Spleen (tissue), 13 donors: Measurements from ENCODE around the gene SERINC4. TPM values are rescaled to one million over a fixed set of nuclear protein-coding genes. Genes with fewer than 3 reads are reported as not detected.
"Not testable (repeated sequence)": the region's sequence is repeated elsewhere in the genome, so short reads cannot be mapped to it uniquely, and the experiment has no call there.

Experiments
- DNase-seq: peaks from one replicate; pipeline ENCODE4 v3.0.0-alpha.2; 2020
- H3K27ac ChIP-seq, 8 donors: fragments of 200-600 bp; sonication (generic) in 7 of 8; 1 replicate in 4 of 8; 2 replicates in 4 of 8; pipeline versions ENCODE4 v1.5.0 to v1.8.0; 2016 to 2021; ENCODE audit warnings: inconsistent platforms in 4 of 8, mild to moderate bottlenecking in 4 of 8, moderate library complexity in 1 of 8
- H3K27me3 ChIP-seq, 7 donors: fragments of 200-600 bp; sonication (generic) in 6 of 7; replicated peaks in 1 of 7; 1 replicate in 4 of 7; 2 replicates in 3 of 7; pipeline versions ENCODE4 v1.5.0 to v1.8.0; 2016 to 2021; ENCODE audit warnings: inconsistent platforms in 3 of 7, mild to moderate bottlenecking in 1 of 7
- H3K36me3 ChIP-seq, 6 donors: fragments of 200-600 bp; sonication (generic) in 5 of 6; 1 replicate in 4 of 6; 2 replicates in 2 of 6; pipeline versions ENCODE4 v1.5.0 to v1.8.0; 2016 to 2021; ENCODE audit warnings: inconsistent platforms in 2 of 6
- H3K4me1 ChIP-seq, 6 donors: fragments of 200-600 bp; sonication (generic) in 5 of 6; 1 replicate in 3 of 6; 2 replicates in 3 of 6; pipeline versions ENCODE4 v1.5.0 to v1.8.0; 2016 to 2021; ENCODE audit warnings: inconsistent platforms in 3 of 6
- H3K4me3 ChIP-seq, 8 donors: fragments of 200-600 bp; sonication (generic) in 7 of 8; 1 replicate in 4 of 8; 2 replicates in 4 of 8; pipeline versions ENCODE4 v1.5.0 to v1.8.0; 2016 to 2021; ENCODE audit warnings: inconsistent platforms in 4 of 8, mild to moderate bottlenecking in 4 of 8, moderate library complexity in 2 of 8
- H3K9me3 ChIP-seq, 8 donors: fragments of 200-600 bp; sonication (generic) in 7 of 8; 1 replicate in 4 of 8; 2 replicates in 4 of 8; pipeline versions ENCODE4 v1.5.0 to v1.8.0; 2016 to 2021; ENCODE audit warnings: inconsistent platforms in 4 of 8
- CTCF ChIP-seq, 11 experiments: fragments of 200-600 bp in 7 of 11; fragments of 450-650 bp in 4 of 11; sonication (generic) in 4 of 11; IDR thresholded peaks in 8 of 11; conservative IDR thresholded peaks in 3 of 11; 1 replicate in 7 of 11; 2 replicates in 4 of 11; pipeline versions ENCODE4 v1.4.0 to v1.8.0; 2016 to 2021; ENCODE audit warnings: antibody characterized with exemption in 11 of 11, inconsistent platforms in 4 of 11, mild to moderate bottlenecking in 1 of 11
- POLR2A ChIP-seq, 3 donors: fragments of 450-650 bp; IDR thresholded peaks; one replicate each; pipeline ENCODE4 v1.5.1; 2017; ENCODE audit warnings: antibody characterized with exemption in 3 of 3, mild to moderate bottlenecking in 1 of 3
- POLR2AphosphoS5 ChIP-seq, 3 donors: sonication (generic); formaldehyde crosslinking; IDR thresholded peaks; one replicate each; pipeline ENCODE4 v1.5.1; 2017; ENCODE audit warnings: antibody characterized with exemption in 3 of 3
- WGBS, 5 donors: extraction: QIAGEN DNeasy Blood & Tissue Kit in 3 of 5; methylation state at CpG; one replicate each; pipeline versions ENCODE4 v1.1.5 to v1.1.7; 2013 to 2018; 5-methylcytosine and 5-hydroxymethylcytosine counted together
- intact Hi-C: fragments of 100-400 bp; cut with DNase I; formaldehyde crosslinking; loops from one replicate; pipeline ENCODE4 v1.15.0; 2023; ENCODE audit warnings: low total_unique reads
- long read RNA-seq, 2 donors: transcript quantifications; one replicate each; lab custom pipeline, GENCODE V29; 2026
- polyA plus RNA-seq, 3 donors: library from polyadenylated mRNA; stranded (reverse); fragments of 200-250 nt; gene quantifications; one replicate each; pipeline ENCODE4 v1.2.1, GENCODE V29; 2013
- total RNA-seq, 7 donors: library from RNA; depleted of rRNA in 3 of 7; stranded (reverse); fragments of >200 nt in 3 of 7; fragmentation: NEBNext Ultra II Directional in 4 of 7; extraction: Animal tissue kit (Norgen Biotek cat#: 25700) in 4 of 7; gene quantifications; one replicate each; pipeline versions ENCODE4 v1.1.0 to v1.2.1, GENCODE V29; 2016 to 2021
- donor health status: healthy with polysubstance abuse.
- donor health status: DM: no; HTN: no; CAD: no; lungs with moderate emphysema.
- donor health status: DM: no; HTN: no; CAD: no.
- donor health status: Bipolar disorder and iron deficiency.
- donor health status: healthy.
- donor health status: DM: no; HTN: no; CAD: no.
- donor health status: DM: yes; HTN: yes; CAD: no.

Gene SERINC4
- total RNA-seq (not detected), polyA plus RNA-seq (under 1 TPM; 0.09 to 0.29 (median 0.24) TPM)
- long read RNA-seq, donor 1 = 0 reads
- long read RNA-seq, donor 2 = 0 reads

GRCh38 chr15:43799945-43800285, at the start of gene SERINC4:
Gene SERINC4, minus strand, starts transcription at chr15:43800220. Its CDS starts 234 bp downstream, at chr15:43799986.
- DNase-seq = peak; percentile 79
- peaks cover 2 to 88% (median 46%) of the 10 kb centered on the region in 6 donors for H3K36me3 ChIP-seq
- H3K27me3 ChIP-seq = no peaks in the 10 kb centered on the region

GRCh38 chr15:43845421-43845820, 45.4 kb upstream of the SERINC4 start:
- Histone ChIP-seq H3K9me3 (no peaks in the 10 kb centered on the region), H3K27me3 (no peaks in the 10 kb centered on the region), H3K27ac (no peak overlapping the region), H3K4me1 (no peaks in the 10 kb centered on the region), H3K36me3 (peaks cover 0 to 83% (median 7%) of the 10 kb centered on the region in 6 donors), H3K4me3 (no peak overlapping the region)
- intact Hi-C loops = no loop called here
- TF ChIP-seq POLR2AphosphoS5 (IDR thresholded peaks at IDR 0.05) (no peak), POLR2A (IDR thresholded peaks at IDR 0.05) (no peak), CTCF (IDR thresholded peaks at IDR 0.05 in 8 of 11, conservative IDR thresholded peaks at IDR 0.05 in 3 of 11) (no peak)
- no peak for DNase-seq

More at GRCh38 chr15:43799945-43800285, at the start of gene SERINC4:
- Histone ChIP-seq H3K4me1 (peaks cover 14 to 67% (median 46%) of the 10 kb centered on the region in 6 donors), H3K27ac (peak within 1 kb of the TSS; percentile 74 to 93 (median 90)), H3K9me3 (no peaks in the 10 kb centered on the region), H3K4me3 (peak within 1 kb of the TSS; percentile 81 to 93 (median 88))
- intact Hi-C loops = no loop called here
- 94 to 98% (median 97%) methylated on average over 4 to 8 of the region's 8 CpGs for WGBS, 5 donors
- TF ChIP-seq CTCF (IDR thresholded peaks at IDR 0.05 in 8 of 11, conservative IDR thresholded peaks at IDR 0.05 in 3 of 11) = no peak
- no peak for TF ChIP-seq POLR2AphosphoS5 (IDR thresholded peaks at IDR 0.05)

- peaks cover 0 to 46% (median 15%) of the 10 kb centered on the region in 6 donors for H3K4me1 ChIP-seq
- 87 to 97% (median 93%) methylated on average over 6 of the region's 6 CpGs for WGBS, 5 donors
- H3K9me3 ChIP-seq, H3K4me3 ChIP-seq, intact Hi-C loops, H3K27ac ChIP-seq, H3K27me3 ChIP-seq, DNase-seq: not testable (repeated sequence)
- H3K36me3 ChIP-seq = peaks cover 0 to 60% (median 8%) of the 10 kb centered on the region in 6 donors
These were observed 32.5 kb upstream of the SERINC4 start for GRCh38 chr15:43832485-43832884.

- WGBS, 5 donors = 94 to 95% (median 95%) methylated on average over 14 of the region's 14 CpGs
- not testable (repeated sequence) for DNase-seq
These were observed 31.6 kb upstream of the SERINC4 start for GRCh38 chr15:43831519-43832052.

GRCh38 chr15:43830691-43831275, 30.8 kb upstream of the SERINC4 start:
- 83 to 90% (median 86%) methylated on average over 9 of the region's 9 CpGs for WGBS, 5 donors
- H3K9me3 ChIP-seq, H3K4me3 ChIP-seq, H3K27me3 ChIP-seq, intact Hi-C loops, H3K27ac ChIP-seq, DNase-seq: not testable (repeated sequence)
- peaks cover 0 to 43% (median 4%) of the 10 kb centered on the region in 6 donors for H3K36me3 ChIP-seq
- H3K4me1 ChIP-seq = peaks cover 10 to 63% (median 29%) of the 10 kb centered on the region in 6 donors

More at GRCh38 chr15:43831519-43832052, 31.6 kb upstream of the SERINC4 start:
- H3K27me3 ChIP-seq, H3K4me3 ChIP-seq, H3K9me3 ChIP-seq, intact Hi-C loops, H3K27ac ChIP-seq: not testable (repeated sequence)
- Histone ChIP-seq H3K4me1 (peaks cover 5 to 55% (median 22%) of the 10 kb centered on the region in 6 donors), H3K36me3 (peaks cover 0 to 51% (median 8%) of the 10 kb centered on the region in 6 donors)

GRCh38 chr15:43829951-43830540, 30.0 kb upstream of the SERINC4 start:
- H3K27me3 ChIP-seq, H3K9me3 ChIP-seq, intact Hi-C loops, DNase-seq, H3K4me3 ChIP-seq, H3K27ac ChIP-seq: not testable (repeated sequence)
- Histone ChIP-seq H3K36me3 (peaks cover 0 to 36% (median 0%) of the 10 kb centered on the region in 6 donors), H3K4me1 (peaks cover 12 to 71% (median 36%) of the 10 kb centered on the region in 6 donors)
- 91 to 99% (median 94%) methylated on average over 9 of the region's 9 CpGs for WGBS, 5 donors
